Kasumi-1 (cell line): ENCODE results near the gene CCL2.
"Not testable (repeated sequence)": the region's sequence is repeated elsewhere in the genome, so short reads cannot be mapped to it uniquely, and the experiment has no call there.

Source experiments
- DNase-seq, 2 experiments: peaks; one replicate each; lab custom pipeline; 2025; lab: John Stamatoyannopoulos, UW

CCL2 gene

DNA sequence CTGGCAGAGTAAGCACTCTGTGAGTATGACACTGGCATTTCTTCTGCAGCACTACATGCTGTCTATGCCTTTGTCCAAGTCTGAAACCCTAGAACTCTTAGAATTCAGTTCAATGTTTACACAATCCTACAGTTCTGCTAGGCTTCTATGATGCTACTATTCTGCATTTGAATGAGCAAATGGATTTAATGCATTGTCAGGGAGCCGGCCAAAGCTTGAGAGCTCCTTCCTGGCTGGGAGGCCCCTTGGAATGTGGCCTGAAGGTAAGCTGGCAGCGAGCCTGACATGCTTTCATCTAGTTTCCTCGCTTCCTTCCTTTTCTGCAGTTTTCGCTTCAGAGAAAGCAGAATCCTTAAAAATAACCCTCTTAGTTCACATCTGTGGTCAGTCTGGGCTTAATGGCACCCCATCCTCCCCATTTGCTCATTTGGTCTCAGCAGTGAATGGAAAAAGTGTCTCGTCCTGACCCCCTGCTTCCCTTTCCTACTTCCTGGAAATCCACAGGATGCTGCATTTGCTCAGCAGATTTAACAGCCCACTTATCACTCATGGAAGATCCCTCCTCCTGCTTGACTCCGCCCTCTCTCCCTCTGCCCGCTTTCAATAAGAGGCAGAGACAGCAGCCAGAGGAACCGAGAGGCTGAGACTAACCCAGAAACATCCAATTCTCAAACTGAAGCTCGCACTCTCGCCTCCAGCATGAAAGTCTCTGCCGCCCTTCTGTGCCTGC is at the start of gene CCL2:
Gene CCL2, plus strand, starts transcription at position 635 of the 730 bp plus-strand sequence. Its CDS starts 65 bp downstream, at position 700.
- peak; percentile 22 to 42 for DNase-seq

DNA sequence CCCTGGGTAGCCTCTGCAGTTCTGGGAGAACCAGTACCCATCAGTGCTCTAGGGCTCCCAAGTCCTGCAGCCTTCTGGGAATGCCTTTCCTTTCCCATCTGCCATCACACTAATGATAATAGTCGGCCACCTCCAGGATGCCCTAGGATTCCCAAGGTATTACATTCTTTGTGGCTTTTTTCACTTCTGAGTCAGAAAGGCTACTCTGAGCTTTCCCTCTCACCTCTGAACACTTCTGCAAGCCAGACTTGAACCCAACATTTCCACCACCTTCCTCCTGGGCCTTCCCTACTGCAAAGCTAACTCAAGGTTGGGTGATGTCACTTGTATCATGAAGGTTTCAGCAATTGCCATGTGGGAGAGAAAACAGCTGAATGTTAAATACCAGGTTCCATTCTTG is 49.7 kb upstream of the CCL2 start:
- DNase-seq, result no peak

GRCh38 chr17:34206569-34206968 is 48.5 kb upstream of the CCL2 start:
- DNase-seq, result no peak

- DNase-seq, result no peak
Measured at GRCh38 chr17:34207572-34207971, 47.5 kb upstream of the CCL2 start.

GRCh38 chr17:34218748-34219147 is 36.3 kb upstream of the CCL2 start:
- no peak for DNase-seq

- DNase-seq, result no peak
Measured at GRCh38 chr17:34219405-34219804, 35.7 kb upstream of the CCL2 start.

DNA sequence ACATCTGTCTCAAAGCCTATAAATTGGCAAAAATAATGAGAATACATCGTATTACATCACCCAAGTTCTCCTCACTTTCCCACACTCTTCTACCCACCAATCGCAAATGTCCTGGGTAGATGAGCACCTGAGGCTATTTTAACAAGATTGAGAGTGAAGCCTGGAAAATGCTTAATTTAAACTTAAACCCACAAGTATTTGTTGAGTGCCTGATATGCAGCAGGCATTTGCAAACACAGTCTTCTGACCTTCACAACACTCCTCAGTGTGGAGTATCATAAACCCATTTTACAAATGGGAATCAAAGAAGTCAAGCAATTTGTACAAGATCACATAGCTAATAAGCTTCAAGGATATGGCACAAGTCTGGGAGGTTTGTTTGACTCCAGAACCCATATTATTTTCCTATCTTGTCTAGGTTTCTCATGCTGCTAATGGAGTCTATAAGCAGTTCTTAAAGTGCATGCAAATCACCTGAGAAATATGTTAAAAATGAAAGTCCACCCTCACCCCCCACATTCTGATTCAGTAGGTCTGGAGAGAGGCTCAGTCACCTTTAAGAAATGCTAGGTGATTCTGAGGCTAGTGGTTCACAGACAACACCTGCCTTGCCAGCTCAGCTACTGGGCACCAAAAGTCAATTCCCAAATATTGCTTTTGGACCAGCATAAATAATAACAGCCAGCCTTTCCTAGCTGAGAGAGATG is 34.9 kb upstream of the CCL2 start:
- no peak for DNase-seq

DNA sequence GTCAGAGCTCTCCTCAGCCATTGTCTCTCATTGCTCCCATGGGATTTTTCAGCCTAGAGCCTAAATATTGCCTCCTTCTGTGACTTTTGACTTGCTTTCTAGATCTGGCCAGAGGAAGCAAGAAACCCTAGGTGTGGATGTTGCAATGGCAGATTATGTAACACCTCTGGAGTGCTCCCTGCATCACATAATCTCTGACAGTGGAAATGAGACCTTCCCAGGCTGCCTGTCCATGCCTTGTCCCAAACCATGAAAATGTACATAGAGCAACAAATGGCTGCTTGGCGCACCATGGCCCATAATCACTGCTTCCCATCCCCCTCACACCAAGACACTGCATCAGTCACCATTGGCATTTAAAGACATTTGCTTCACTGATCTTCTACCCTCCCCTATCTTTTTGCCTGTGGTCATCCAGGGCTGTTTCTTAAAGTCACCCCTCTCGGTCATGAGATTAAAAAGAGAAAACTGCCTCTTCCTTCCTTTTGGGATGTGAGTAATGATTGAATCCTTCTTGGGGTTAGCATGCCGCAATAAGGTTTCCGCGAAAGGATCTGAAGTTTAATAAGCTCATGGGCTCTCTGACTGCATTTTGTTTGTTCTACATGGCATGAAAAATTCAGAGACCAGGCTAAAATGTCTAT is 34.2 kb upstream of the CCL2 start:
- DNase-seq, result no peak

- DNase-seq, result no peak
Measured at GRCh38 chr17:34221411-34221810, 33.7 kb upstream of the CCL2 start.

- no peak for DNase-seq
Measured at GRCh38 chr17:34222722-34223497, 32.2 kb upstream of the CCL2 start.

GRCh38 chr17:34225046-34225445 is 30.0 kb upstream of the CCL2 start:
- no peak for DNase-seq

DNA sequence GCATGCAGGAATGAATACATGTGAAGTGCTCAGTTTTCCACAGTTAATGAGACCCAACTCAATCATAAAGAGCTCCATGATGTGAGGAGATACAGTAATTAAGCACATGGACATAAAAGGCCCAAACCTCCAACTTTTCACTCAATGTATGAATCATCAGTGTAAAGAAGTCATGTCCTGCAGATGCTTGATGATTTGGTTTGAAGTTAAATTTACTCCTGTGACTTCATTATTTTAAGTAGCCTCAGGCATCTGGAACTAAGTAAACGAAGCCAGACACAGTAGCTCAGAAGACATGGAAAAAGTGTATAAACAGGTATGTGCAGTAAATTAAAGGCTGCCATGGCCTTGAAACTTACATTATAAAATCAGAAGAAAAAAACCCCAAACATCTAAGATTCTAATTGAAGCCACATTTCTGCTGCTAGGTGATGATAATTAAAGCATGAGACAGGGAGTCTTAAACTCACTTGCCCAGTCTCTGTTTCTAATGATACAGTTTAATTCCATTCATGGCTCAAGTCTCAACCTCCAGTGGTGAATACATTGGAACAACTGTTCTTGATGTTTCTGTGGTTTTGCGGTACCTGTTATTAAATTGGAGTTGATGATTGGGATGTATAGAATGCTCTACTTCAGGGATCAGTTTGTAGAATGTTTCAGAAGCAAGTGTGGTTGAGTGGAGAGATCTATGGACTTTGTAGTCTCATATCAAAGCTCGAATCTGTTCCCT is 28.9 kb upstream of the CCL2 start:
- no peak for DNase-seq

- no peak for DNase-seq
Measured at GRCh38 chr17:34226744-34227034, 28.4 kb upstream of the CCL2 start.

- not testable (repeated sequence) for DNase-seq
Measured at GRCh38 chr17:34227293-34227692, 27.8 kb upstream of the CCL2 start.

- no peak for DNase-seq
Measured at GRCh38 chr17:34227707-34228106, 27.4 kb upstream of the CCL2 start.

DNA sequence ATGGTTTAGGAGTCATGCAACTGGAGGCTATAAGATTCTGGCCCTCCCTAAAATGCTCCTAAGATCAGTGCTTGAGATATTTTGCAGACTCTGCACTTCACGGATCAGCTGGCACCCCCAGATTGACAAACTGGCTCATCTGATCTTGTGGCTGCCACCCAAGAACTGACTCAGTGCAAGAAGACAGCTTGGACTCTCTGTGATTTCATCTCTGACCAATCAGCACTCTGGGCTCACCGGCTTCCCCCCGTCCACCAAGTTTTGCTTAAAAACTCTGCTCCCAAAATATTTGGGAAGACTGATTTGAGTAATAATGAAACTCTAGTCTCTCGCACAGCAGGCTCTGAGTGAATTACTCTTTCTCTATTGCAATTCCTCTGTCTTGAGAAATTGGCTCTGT is 26.3 kb upstream of the CCL2 start:
- no peak for DNase-seq

- DNase-seq, result no peak
Measured at GRCh38 chr17:34230342-34230741, 24.7 kb upstream of the CCL2 start.

GRCh38 chr17:34234616-34235015 is 20.5 kb upstream of the CCL2 start:
- DNase-seq, result no peak

DNA sequence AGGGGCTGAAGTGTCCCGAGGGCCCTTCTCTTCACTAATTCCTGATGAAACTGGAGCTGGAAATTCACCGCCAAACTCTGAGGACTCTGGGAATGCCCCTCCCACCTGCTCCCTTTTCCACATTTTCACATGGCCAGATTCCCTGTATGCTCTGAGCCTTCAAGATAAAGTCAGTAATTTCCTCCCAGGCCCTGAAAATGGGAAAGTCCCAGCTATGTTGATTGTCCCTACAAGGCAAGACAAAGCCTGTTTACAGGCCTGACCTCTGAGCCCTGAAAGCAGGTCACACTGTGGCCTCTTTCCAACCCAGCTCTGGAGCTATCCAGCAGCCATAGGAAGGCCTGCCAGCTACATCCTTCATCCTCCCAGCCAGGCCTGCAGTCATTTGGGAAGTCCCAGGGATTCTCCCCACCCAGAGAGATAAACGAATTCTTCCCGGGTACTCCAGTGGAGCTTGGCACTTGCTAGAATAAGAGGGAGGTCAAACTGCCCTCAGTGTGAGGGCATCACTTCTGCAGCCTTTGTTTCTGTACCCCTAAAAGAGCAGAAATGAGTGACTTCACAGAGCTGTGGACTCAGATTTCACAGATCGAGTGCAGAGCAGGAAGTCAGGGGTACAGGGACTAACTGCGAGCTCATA is 19.6 kb upstream of the CCL2 start:
- no peak for DNase-seq

- DNase-seq, result no peak
Measured at GRCh38 chr17:34236281-34236892, 18.7 kb upstream of the CCL2 start.

DNA sequence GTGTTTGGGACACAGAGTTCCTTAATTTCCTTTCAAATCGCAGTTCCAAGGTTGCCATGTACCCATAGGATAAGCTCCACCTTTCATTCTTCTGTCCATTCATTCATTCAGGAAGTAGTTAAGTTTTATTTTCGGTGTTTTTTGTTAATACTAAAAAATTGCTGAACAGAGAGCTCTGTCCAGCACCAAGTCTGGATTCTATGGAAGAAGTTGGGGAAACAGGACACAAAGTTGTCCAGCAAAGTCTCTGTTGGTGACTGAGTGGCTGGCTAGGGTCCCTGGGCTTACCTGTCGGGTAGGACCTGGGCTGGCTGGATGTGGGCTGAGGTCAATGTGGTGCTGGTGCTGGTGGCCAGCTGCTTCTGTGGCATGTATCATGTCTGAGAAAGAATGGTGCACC is 17.6 kb upstream of the CCL2 start:
- DNase-seq, result no peak
